Testis (tissue), 3 donors: ENCODE data around the gene PABPC1L2A. TPM values are rescaled to one million over a fixed set of nuclear protein-coding genes. Genes with fewer than 3 reads are reported as not detected.
"Not testable (repeated sequence)": the region's sequence is repeated elsewhere in the genome, so short reads cannot be mapped to it uniquely, and the experiment has no call there.

Source experiments
- DNase-seq: peaks from one replicate; pipeline ENCODE4 v3.0.0-alpha.2; 2019
- H3K27ac ChIP-seq, 2 donors: fragments of 200-600 bp; sonication (generic); one replicate each; pipeline ENCODE4 v1.5.1; 2019
- H3K27me3 ChIP-seq: fragments of 200-600 bp; sonication (generic); one replicate; pipeline ENCODE4 v1.5.1; 2019
- H3K36me3 ChIP-seq: fragments of 200-600 bp; sonication (generic); one replicate; pipeline ENCODE4 v1.5.1; 2017; ENCODE audit warnings: low read depth; ENCODE audit errors: missing control alignments
- H3K4me1 ChIP-seq: fragments of 200-600 bp; sonication (generic); one replicate; pipeline ENCODE4 v1.5.1; 2019
- H3K4me3 ChIP-seq, 2 donors: fragments of 200-600 bp; sonication (generic); one replicate each; pipeline ENCODE4 v1.5.1; 2017 to 2019
- H3K9me3 ChIP-seq: fragments of 200-600 bp; sonication (generic); one replicate; pipeline ENCODE4 v1.5.1; 2017
- CTCF ChIP-seq, 3 experiments: fragments of 450-650 bp in 2 of 3; fragments of 200-600 bp in 1 of 3; sonication (generic) in 1 of 3; IDR thresholded peaks; one replicate each; pipeline ENCODE4 v1.5.1; 2016 to 2019; ENCODE audit warnings: antibody characterized with exemption in 3 of 3, mild to moderate bottlenecking in 2 of 3, moderate library complexity in 1 of 3
- POLR2A ChIP-seq: fragments of 450-650 bp; IDR thresholded peaks from one replicate; pipeline ENCODE4 v1.6.1; 2017; ENCODE audit warnings: antibody characterized with exemption, mild to moderate bottlenecking, moderate library complexity
- WGBS, 2 donors: methylation state at CpG; one replicate each; pipeline ENCODE4 v1.1.5; 2018; 5-methylcytosine and 5-hydroxymethylcytosine counted together
- intact Hi-C: fragments of 100-400 bp; cut with DNase I; formaldehyde crosslinking; loops from one replicate; pipeline ENCODE4 v1.15.1; 2023; ENCODE audit warnings: low total_unique reads
- polyA plus RNA-seq: library from polyadenylated mRNA; stranded (reverse); fragments of 350-450 nt; fragmentation: Illumina TruSeq; extraction: RNeasy Lipid Tissue Mini Kit (QIAGEN cat#74804); gene quantifications from one replicate; pipeline ENCODE4 v1.2.3, GENCODE V29; 2014; ENCODE audit warnings: low read depth, low replicate concordance; ENCODE audit not compliant: insufficient read depth
- total RNA-seq, 2 donors: library from RNA; depleted of rRNA; stranded (reverse); fragments of >200 nt; gene quantifications; one replicate each; pipeline ENCODE4 v1.2.3, GENCODE V29; 2016

The PABPC1L2A gene
- total and polyA plus RNA-seq, 3 donors from 2014 or later, result 0.99 to 1.5 (median 1.0) TPM

GRCh38 chrX:73076838-73077237 is 2.5 kb downstream of the PABPC1L2A start:
- Histone ChIP-seq H3K4me3 (no peak overlapping the region), H3K9me3 (no peaks in the 10 kb centered on the region), H3K36me3 (no peaks in the 10 kb centered on the region), H3K4me1 (no peaks in the 10 kb centered on the region), H3K27me3 (no peaks in the 10 kb centered on the region), H3K27ac (no peak overlapping the region)
- no peak for DNase-seq
- TF ChIP-seq POLR2A, result no peak
- TF ChIP-seq CTCF (IDR thresholded peaks at IDR 0.05), result no peak
- intact Hi-C loops, result no loop called here
- WGBS, 2 donors, result 32 to 52% methylated on average over 2 of the region's 2 CpGs

GRCh38 chrX:73069365-73070035 is 9.8 kb downstream of the PABPC1L2A start:
- TF ChIP-seq POLR2A, result no peak
- no peak for TF ChIP-seq CTCF (IDR thresholded peaks at IDR 0.05)
- no peak overlapping the region for H3K4me3 ChIP-seq
- 100% methylated on average over 10 of the region's 31 CpGs; no CpG with 5 or more reads in 1 of the 2 donors for WGBS, 2 donors
- no peak for DNase-seq
- intact Hi-C loops, result no loop called here
- no peaks in the 10 kb centered on the region for H3K27me3 ChIP-seq
- H3K36me3 ChIP-seq, result no peaks in the 10 kb centered on the region
- H3K9me3 ChIP-seq, result no peaks in the 10 kb centered on the region
- H3K27ac ChIP-seq, result no peak overlapping the region
- no peaks in the 10 kb centered on the region for H3K4me1 ChIP-seq

GRCh38 chrX:73068467-73069364 is 10.6 kb downstream of the PABPC1L2A start:
- H3K27me3 ChIP-seq, result no peaks in the 10 kb centered on the region
- no peak for DNase-seq
- 88% methylated on average over 17 of the region's 44 CpGs; no CpG with 5 or more reads in 1 of the 2 donors for WGBS, 2 donors
- intact Hi-C loops, result no loop called here
- H3K4me3 ChIP-seq, result no peak overlapping the region
- no peak overlapping the region for H3K27ac ChIP-seq
- no peaks in the 10 kb centered on the region for H3K9me3 ChIP-seq
- no peaks in the 10 kb centered on the region for H3K36me3 ChIP-seq
- H3K4me1 ChIP-seq, result no peaks in the 10 kb centered on the region
- TF ChIP-seq POLR2A (no peak), CTCF (IDR thresholded peaks at IDR 0.05) (no peak)

DNA sequence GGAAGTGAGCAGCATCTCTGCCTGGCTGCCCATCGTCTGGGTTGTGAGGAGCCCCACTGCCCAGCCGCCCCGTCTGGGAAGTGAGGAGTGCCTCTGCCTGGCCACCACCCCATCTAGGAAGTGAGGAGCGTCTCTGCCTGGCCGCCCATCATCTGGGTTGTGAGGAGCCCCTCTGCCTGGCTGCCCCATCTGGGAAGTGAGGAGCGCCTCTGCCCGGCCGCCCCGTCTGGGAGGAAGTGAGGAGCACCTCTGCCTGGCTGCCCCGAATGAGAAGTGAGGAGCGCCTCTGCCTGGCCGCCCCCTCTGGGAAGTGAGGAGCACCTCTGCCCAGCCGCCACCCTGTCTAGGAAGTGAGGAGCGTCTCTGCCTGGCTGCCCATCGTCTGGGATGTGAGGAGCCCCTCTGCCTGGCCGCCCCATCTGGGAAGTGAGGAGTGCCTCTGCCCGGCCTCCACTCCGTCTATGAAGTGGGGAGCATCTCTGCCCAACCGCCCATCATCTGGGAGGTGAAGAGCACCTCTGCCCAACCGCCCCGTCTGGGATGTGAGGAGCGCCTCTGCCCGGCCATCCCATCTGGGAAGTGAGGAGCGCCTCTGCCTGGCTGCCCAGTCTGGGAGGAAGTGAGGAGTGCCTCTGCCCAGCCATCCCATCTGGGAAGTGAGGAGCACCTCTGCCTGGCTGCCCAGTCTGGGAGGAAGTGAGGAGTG is 11.4 kb downstream of the PABPC1L2A start:
- H3K4me3 ChIP-seq, H3K36me3 ChIP-seq, DNase-seq, intact Hi-C loops, H3K27ac ChIP-seq, H3K4me1 ChIP-seq, H3K9me3 ChIP-seq, H3K27me3 ChIP-seq: not testable (repeated sequence)
- 80 to 87% methylated on average over 3 to 15 of the region's 24 CpGs for WGBS, 2 donors

- TF ChIP-seq POLR2A (no peak), CTCF (IDR thresholded peaks at IDR 0.05) (no peak)
- Histone ChIP-seq H3K9me3 (no peaks in the 10 kb centered on the region), H3K36me3 (no peaks in the 10 kb centered on the region), H3K27me3 (no peaks in the 10 kb centered on the region), H3K4me1 (no peaks in the 10 kb centered on the region), H3K27ac (no peak overlapping the region), H3K4me3 (no peak overlapping the region)
- 0 to 89% methylated on average over 1 of the region's 1 CpG for WGBS, 2 donors
- intact Hi-C loops, result no loop called here
- no peak for DNase-seq
Measured at GRCh38 chrX:73028876-73029275, 50.4 kb downstream of the PABPC1L2A start.
